Stimulated activated effector memory CD8-positive, alpha-beta T cell treated with anti-CD3 and anti-CD28 coated beads, Interleukin-12 subunit alpha, Interleukin-12 subunit beta, amount 100 ng/mL, for 72 hours (primary cell): Measurements from ENCODE around the gene PPP1R12A.
"Not testable (repeated sequence)": the region's sequence is repeated elsewhere in the genome, so short reads cannot be mapped to it uniquely, and the experiment has no call there.

ENCODE experiments used
- ATAC-seq: fragments of 150-1000 bp; cut with Tn5 transposase; 2 replicates; pipeline ENCODE4 v1.10.0; 2021
- DNase-seq, 2 donors: peaks; one replicate each; pipeline ENCODE4 v3.0.0; 2021 to 2022; ENCODE audit warnings: low spot score in 2 of 2
- H3K27ac Mint-ChIP-seq: one replicate; pipeline ENCODE4 v1.8.0; 2022; ENCODE audit warnings: mild to moderate bottlenecking, mixed read lengths
- H3K36me3 Mint-ChIP-seq: one replicate; pipeline ENCODE4 v1.8.0; 2022; ENCODE audit warnings: mild to moderate bottlenecking, mixed read lengths
- H3K4me1 Mint-ChIP-seq: one replicate; pipeline ENCODE4 v1.8.0; 2022; ENCODE audit warnings: mixed read lengths
- H3K4me3 Mint-ChIP-seq: one replicate; pipeline ENCODE4 v1.8.0; 2022; ENCODE audit warnings: mild to moderate bottlenecking, mixed read lengths
- H3K9me3 Mint-ChIP-seq: one replicate; pipeline ENCODE4 v1.8.0; 2022; ENCODE audit warnings: mixed read lengths

The PPP1R12A gene

GRCh38 chr12:79784366-79785065, 150.4 kb downstream of the PPP1R12A start:
- peak overlapping the region; percentile 36 for H3K27ac Mint-ChIP-seq
- not testable (repeated sequence) for H3K4me1 Mint-ChIP-seq, ATAC-seq, H3K4me3 Mint-ChIP-seq, DNase-seq, H3K9me3 Mint-ChIP-seq
- peaks cover 98% of the 10 kb centered on the region for H3K36me3 Mint-ChIP-seq

DNA sequence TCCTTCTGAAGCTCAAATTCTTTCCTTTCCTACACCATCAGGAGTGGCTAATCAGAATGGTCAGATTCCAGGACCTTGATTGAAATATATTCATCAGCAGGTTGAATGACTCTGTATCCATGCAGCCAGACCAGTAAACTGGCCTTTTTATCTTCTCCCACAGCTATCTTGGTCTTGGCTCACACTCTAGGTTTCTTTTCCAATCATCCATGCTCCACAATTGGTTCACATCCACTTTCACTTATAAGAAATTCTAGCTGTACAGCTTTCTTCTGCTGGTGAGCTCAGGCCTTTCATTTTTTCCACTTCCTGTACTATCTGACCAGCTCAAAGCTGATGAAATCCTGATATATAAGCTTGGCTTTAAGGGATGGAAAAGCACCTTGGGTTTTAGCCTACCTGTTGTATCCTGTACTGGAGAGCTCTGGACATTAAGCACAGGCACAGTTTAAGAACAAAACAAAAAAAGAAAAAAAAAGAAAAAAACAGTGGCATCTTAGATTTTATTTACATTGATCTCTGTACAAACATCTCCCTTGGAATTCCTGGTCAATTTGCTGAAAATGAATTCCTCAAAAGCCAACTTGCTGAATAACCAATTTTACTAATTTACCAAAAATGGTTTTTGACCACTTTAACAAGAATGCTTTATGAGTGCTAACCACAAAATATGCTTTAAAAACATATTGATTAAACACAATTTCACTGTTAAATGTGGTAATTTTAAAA, 152.6 kb downstream of the PPP1R12A start:
- Mint-ChIP-seq H3K4me3 (no peak overlapping the region), H3K4me1 (peaks cover 4% of the 10 kb centered on the region), H3K36me3 (peaks cover 98% of the 10 kb centered on the region), H3K27ac (peak overlapping the region; percentile 35), H3K9me3 (no peaks in the 10 kb centered on the region)
- no peak for ATAC-seq
- DNase-seq = no peak

DNA sequence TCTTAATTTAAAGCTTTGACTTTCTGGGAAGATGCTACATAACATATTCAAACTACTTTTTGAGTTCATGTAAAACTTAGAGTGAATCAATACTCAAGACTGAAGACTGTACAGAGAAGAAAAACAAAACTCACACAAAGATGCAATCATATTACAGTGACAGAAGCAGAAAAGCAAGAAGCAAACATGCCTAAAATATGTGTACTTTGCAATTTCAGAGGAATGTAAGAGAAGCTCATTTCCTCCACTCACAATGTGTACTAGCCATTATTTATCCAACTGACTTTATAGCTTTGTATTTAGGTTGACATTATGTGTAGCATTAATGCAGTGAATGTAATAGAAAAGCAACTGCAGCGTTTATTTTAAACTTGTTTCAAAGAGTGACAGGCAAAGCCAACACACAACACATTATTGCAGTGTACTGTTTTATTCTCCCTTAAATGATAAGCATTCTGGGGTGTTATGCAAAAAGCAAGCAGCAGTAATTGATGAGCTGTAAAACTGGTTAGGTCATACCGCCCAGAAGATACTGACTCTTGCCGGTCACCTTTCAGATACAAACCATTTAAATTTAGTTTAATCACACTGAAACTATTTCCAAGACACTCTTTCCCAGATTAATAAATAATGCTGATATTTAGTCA, 156.0 kb downstream of the PPP1R12A start:
- Mint-ChIP-seq H3K36me3 (peaks cover 92% of the 10 kb centered on the region), H3K4me1 (peaks cover 4% of the 10 kb centered on the region), H3K9me3 (no peaks in the 10 kb centered on the region), H3K27ac (no peak overlapping the region), H3K4me3 (no peak overlapping the region)
- ATAC-seq (no peak), DNase-seq (no peak)

GRCh38 chr12:79776111-79776510, 158.8 kb downstream of the PPP1R12A start:
- ATAC-seq (no peak), DNase-seq (no peak)
- Mint-ChIP-seq H3K36me3 (peaks cover 73% of the 10 kb centered on the region), H3K4me1 (no peaks in the 10 kb centered on the region), H3K27ac (no peak overlapping the region), H3K9me3 (no peaks in the 10 kb centered on the region), H3K4me3 (no peak overlapping the region)

GRCh38 chr12:79775355-79776027, 159.4 kb downstream of the PPP1R12A start:
- Mint-ChIP-seq H3K4me3 (no peak overlapping the region), H3K27ac (no peak overlapping the region), H3K4me1 (no peaks in the 10 kb centered on the region), H3K36me3 (peaks cover 74% of the 10 kb centered on the region), H3K9me3 (no peaks in the 10 kb centered on the region)
- ATAC-seq (no peak), DNase-seq (no peak)

DNA sequence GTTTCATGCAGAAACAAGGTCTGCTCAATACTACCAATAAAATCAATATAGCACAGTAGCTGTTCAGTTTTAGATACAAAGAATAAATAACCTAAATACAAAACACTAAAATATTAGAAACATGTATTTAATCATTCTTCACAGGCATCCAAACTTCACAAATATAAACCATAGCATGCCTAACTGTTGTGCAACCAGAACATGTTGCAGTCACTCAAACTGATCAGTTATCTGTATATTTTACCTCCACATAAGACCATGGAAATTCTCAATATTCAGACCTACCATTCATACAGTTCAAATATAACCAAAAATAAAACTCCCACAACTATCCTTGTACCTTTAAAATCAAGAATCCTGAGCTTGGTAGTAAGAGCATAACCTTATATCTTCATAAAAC, 161.0 kb downstream of the PPP1R12A start:
- H3K4me1 Mint-ChIP-seq = no peaks in the 10 kb centered on the region
- ATAC-seq (no peak), DNase-seq (no peak)
- no peak overlapping the region for H3K27ac Mint-ChIP-seq
- no peaks in the 10 kb centered on the region for H3K9me3 Mint-ChIP-seq
- no peak overlapping the region for H3K4me3 Mint-ChIP-seq
- peaks cover 58% of the 10 kb centered on the region for H3K36me3 Mint-ChIP-seq

DNA sequence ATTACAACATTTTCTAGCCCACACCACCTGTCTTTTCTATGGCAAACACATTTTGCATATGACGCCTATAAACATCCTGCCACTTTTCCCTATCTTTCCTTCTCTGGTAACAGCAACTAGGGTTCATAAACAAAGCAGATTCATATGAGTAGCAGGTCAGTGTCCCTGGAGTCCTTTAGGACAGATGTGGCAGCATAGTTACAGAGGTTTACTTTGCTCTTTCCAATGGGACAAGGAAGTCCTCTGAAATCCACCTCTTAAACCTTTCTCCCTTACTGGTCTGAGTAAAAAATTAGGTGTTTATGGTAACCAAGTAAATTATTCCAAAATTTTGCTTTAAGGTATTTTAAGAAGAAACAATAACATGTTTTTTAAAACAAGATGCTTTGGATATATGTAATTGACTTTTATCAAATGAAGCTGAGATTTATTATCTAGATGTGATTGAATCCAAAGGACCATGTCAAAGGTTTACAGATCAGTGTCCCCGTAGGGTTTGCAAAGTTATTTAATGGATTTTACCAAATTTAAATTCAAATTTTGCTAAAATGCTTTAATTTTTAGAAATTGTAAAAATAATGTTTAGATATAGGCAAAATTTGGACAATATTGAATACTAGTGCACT, 164.9 kb downstream of the PPP1R12A start:
- Mint-ChIP-seq H3K9me3 (no peaks in the 10 kb centered on the region), H3K36me3 (peaks cover 24% of the 10 kb centered on the region), H3K27ac (no peak overlapping the region), H3K4me3 (no peak overlapping the region), H3K4me1 (no peaks in the 10 kb centered on the region)
- ATAC-seq = no peak
- no peak for DNase-seq

- no peaks in the 10 kb centered on the region for H3K9me3 Mint-ChIP-seq
- no peak for DNase-seq
Observed at GRCh38 chr12:79769189-79769859, 165.6 kb downstream of the PPP1R12A start.

DNA sequence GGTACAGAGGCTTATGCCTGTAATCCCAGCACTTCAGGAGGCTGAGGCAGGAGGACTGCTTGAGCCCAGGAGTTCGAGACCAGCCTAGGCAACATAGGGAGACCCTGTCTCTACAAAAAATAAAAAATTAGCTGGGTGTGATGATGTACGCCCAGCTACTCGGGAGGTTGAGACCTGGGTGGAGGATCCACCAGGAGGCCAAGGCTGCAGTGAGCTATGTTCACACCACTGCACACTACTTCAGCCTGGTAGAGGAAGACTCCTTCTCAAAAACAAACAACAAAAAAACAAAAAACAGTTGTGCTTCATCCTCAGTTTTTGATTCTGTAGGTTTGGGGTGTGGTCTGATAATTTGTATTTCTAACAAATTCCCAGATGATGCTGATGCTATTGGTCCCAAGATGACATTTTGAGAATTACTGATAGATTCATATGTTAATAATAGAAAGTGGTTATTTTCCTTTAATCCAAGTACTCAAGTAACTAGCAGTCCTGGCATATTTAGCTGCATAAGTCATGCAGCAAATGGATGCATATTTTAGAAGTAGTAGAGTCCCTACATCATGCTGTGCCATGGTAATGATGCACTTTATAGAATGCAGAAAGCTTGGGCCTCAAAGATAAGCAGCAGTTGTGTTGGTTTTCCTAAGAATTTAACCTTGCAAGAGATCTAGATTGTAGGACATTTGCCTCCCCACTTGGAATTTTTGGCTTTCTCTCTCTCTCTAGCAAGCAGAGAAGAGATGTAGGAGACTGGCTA, 168.0 kb downstream of the PPP1R12A start:
- ATAC-seq (no peak), DNase-seq (no peak)
- H3K27ac Mint-ChIP-seq = no peak overlapping the region
- peaks cover 7% of the 10 kb centered on the region for H3K36me3 Mint-ChIP-seq
- H3K4me3 Mint-ChIP-seq = no peak overlapping the region
- H3K4me1 Mint-ChIP-seq = no peaks in the 10 kb centered on the region
- H3K9me3 Mint-ChIP-seq = no peaks in the 10 kb centered on the region

More at GRCh38 chr12:79769189-79769859, 165.6 kb downstream of the PPP1R12A start:
- Mint-ChIP-seq H3K4me3 (no peak overlapping the region), H3K36me3 (peaks cover 19% of the 10 kb centered on the region), H3K27ac (no peak overlapping the region), H3K4me1 (no peaks in the 10 kb centered on the region)
- ATAC-seq = no peak

DNA sequence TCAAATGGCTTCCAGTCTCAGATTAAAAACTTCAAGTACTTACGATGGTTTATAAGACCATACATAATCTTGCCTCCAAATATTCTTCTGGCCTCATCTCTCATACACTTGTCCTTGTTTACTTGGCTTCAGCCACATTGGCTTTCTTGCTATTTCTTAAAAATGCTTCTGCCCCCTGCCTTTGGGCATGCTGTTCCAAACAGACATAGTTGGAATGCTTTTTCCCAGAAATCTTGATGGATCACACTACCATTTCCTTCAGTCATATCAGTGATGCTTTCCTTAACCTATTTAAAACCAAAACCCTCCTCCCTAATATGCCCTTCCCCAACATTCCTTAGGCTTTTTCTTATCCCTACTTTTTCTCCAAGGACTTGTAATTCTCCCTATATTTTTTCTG, 169.7 kb downstream of the PPP1R12A start:
- H3K27ac Mint-ChIP-seq = no peak overlapping the region
- H3K4me3 Mint-ChIP-seq = no peak overlapping the region
- no peaks in the 10 kb centered on the region for H3K36me3 Mint-ChIP-seq
- no peaks in the 10 kb centered on the region for H3K9me3 Mint-ChIP-seq
- no peaks in the 10 kb centered on the region for H3K4me1 Mint-ChIP-seq
- ATAC-seq = no peak
- DNase-seq = no peak

DNA sequence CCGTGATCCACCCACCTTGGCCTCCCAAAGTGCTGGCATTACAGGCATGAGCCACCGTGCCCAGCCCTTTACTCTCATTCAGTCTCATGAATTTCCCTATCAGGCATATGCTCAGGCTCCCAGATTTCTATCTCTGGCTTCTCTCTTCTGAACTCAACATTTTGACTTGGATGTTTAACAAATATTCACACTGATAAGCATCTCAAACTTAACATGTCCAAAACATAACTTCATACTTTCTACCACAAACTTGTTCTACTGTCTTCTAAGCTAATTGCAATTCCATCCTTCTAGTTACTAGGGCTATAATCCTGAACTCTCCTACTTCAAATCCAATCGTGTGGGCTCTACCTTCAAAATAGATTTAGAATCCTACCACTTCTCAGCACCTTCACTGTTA, 170.3 kb downstream of the PPP1R12A start:
- H3K36me3 Mint-ChIP-seq = no peaks in the 10 kb centered on the region
- ATAC-seq = no peak
- DNase-seq = no peak
- H3K9me3 Mint-ChIP-seq = no peaks in the 10 kb centered on the region
- no peaks in the 10 kb centered on the region for H3K4me1 Mint-ChIP-seq
- no peak overlapping the region for H3K4me3 Mint-ChIP-seq
- no peak overlapping the region for H3K27ac Mint-ChIP-seq

- Mint-ChIP-seq H3K9me3 (no peaks in the 10 kb centered on the region), H3K4me3 (no peak overlapping the region), H3K27ac (no peak overlapping the region), H3K4me1 (no peaks in the 10 kb centered on the region), H3K36me3 (no peaks in the 10 kb centered on the region)
- DNase-seq (no peak), ATAC-seq (no peak)
Observed at GRCh38 chr12:79763766-79764452, 171.0 kb downstream of the PPP1R12A start.

DNA sequence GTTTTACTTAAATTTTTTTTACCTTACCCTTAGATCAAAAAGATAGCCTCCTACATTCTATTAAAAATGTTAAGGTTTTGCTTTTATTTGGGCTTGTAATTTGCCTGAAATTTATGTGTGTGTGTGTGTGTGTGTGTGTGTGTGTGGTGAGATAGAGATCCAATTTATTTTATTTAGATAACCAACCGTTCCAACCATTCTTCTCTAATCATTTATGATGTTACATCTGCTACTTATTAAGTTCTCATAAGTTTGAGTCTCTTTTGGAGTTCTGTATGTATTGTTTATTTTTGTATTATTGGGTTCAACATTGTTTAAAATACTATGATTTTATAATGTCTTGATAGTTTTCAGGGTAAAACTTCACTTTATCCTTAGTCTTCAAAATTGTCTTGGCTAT, 173.6 kb downstream of the PPP1R12A start:
- Mint-ChIP-seq H3K27ac (no peak overlapping the region), H3K9me3 (peaks cover 6% of the 10 kb centered on the region), H3K36me3 (no peaks in the 10 kb centered on the region), H3K4me1 (no peaks in the 10 kb centered on the region), H3K4me3 (no peak overlapping the region)
- DNase-seq (no peak), ATAC-seq (no peak)

DNA sequence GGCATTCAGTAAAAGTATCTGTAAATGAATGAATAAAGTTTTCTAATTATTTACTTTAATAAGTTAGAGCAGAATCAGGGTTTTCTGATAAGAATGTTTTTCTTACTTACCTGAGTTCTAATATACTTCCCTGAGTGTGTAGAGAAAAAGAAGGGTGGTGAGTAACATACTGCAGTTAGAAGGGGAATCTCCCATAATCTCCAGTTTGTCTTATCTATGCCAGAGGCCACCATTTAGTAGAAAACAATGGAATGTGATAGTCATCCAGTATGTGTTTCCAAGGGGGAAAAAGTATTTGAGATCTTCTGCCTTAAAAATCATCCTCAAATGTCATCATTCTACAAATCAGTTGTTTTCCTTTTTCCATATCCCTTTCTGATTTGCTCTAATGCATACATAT, 187.6 kb downstream of the PPP1R12A start:
- H3K4me3 Mint-ChIP-seq = no peak overlapping the region
- H3K36me3 Mint-ChIP-seq = no peaks in the 10 kb centered on the region
- DNase-seq (no peak), ATAC-seq (no peak)
- H3K4me1 Mint-ChIP-seq = no peaks in the 10 kb centered on the region
- H3K27ac Mint-ChIP-seq = no peak overlapping the region
- no peaks in the 10 kb centered on the region for H3K9me3 Mint-ChIP-seq
